ENCODE results near the gene KCTD2.

- TF ChIP-seq, protein P1, sequence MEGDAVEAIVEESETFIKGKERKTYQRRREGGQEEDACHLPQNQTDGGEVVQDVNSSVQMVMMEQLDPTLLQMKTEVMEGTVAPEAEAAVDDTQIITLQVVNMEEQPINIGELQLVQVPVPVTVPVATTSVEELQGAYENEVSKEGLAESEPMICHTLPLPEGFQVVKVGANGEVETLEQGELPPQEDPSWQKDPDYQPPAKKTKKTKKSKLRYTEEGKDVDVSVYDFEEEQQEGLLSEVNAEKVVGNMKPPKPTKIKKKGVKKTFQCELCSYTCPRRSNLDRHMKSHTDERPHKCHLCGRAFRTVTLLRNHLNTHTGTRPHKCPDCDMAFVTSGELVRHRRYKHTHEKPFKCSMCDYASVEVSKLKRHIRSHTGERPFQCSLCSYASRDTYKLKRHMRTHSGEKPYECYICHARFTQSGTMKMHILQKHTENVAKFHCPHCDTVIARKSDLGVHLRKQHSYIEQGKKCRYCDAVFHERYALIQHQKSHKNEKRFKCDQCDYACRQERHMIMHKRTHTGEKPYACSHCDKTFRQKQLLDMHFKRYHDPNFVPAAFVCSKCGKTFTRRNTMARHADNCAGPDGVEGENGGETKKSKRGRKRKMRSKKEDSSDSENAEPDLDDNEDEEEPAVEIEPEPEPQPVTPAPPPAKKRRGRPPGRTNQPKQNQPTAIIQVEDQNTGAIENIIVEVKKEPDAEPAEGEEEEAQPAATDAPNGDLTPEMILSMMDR (IDR thresholded peaks at IDR 0.05 in 4 of 5, conservative IDR thresholded peaks at IDR 0.05 in 1 of 5), result no peak
- no peak for TF ChIP-seq POLR2A (IDR thresholded peaks at IDR 0.05)
Observed at GRCh38 chr17:75073618-75074047, 26.6 kb downstream of the KCTD2 start.
